Neural crest cell (in vitro differentiated cells): Measurements from ENCODE around the gene OLFM1. TPM values are rescaled to one million over a fixed set of nuclear protein-coding genes. Genes with fewer than 3 reads are reported as not detected.
"Not testable (repeated sequence)": the region's sequence is repeated elsewhere in the genome, so short reads cannot be mapped to it uniquely, and the experiment has no call there.

Experiments used
- DNase-seq: peaks from one replicate; pipeline ENCODE4 v3.0.0; 2021; ENCODE audit warnings: low read depth, mixed read lengths, low spot score
- H3K27ac Mint-ChIP-seq: one replicate; pipeline ENCODE4 v1.8.0; 2021; ENCODE audit warnings: mild to moderate bottlenecking, mixed read lengths; ENCODE audit not compliant: unreplicated experiment
- H3K27me3 Mint-ChIP-seq: 2 replicates; pipeline ENCODE4 v1.8.0; 2021; ENCODE audit warnings: low read depth, mild to moderate bottlenecking, mixed read lengths
- H3K36me3 Mint-ChIP-seq: 2 replicates; pipeline ENCODE4 v1.8.0; 2021; ENCODE audit warnings: low read depth, mild to moderate bottlenecking, mixed read lengths
- H3K4me1 Mint-ChIP-seq: 2 replicates; pipeline ENCODE4 v1.8.0; 2021; ENCODE audit warnings: mixed read lengths
- H3K4me3 Mint-ChIP-seq: one replicate; pipeline ENCODE4 v1.8.0; 2021; ENCODE audit warnings: mild to moderate bottlenecking, mixed read lengths
- H3K9me3 Mint-ChIP-seq: 2 replicates; pipeline ENCODE4 v1.8.0; 2021; ENCODE audit warnings: mixed read lengths
- CTCF ChIP-seq: fragments of 200-600 bp; sonication (generic); conservative IDR thresholded peaks from 2 replicates; pipeline ENCODE4 v1.5.0; 2021; ENCODE audit warnings: antibody characterized with exemption, mild to moderate bottlenecking
- total RNA-seq: library from RNA; stranded (reverse); gene quantifications from 2 replicates; pipeline ENCODE4 v1.2.1, GENCODE V29; 2021

Gene OLFM1
- total RNA-seq, 1 donor from 2014 or later: 27.2 TPM

GRCh38 chr9:135106551-135107270, 19.2 kb downstream of the OLFM1 start:
- Mint-ChIP-seq H3K36me3 (no peaks in the 10 kb centered on the region), H3K4me1 (peaks cover 29% of the 10 kb centered on the region), H3K27me3 (no peaks in the 10 kb centered on the region), H3K9me3 (no peaks in the 10 kb centered on the region), H3K4me3 (no peak overlapping the region), H3K27ac (no peak overlapping the region)
- no peak for DNase-seq
- TF ChIP-seq CTCF: no peak

- DNase-seq: no peak
- Mint-ChIP-seq H3K36me3 (no peaks in the 10 kb centered on the region), H3K4me3 (no peak overlapping the region), H3K27ac (no peak overlapping the region), H3K9me3 (no peaks in the 10 kb centered on the region), H3K27me3 (no peaks in the 10 kb centered on the region), H3K4me1 (peaks cover 29% of the 10 kb centered on the region)
- TF ChIP-seq CTCF: no peak
Observed at GRCh38 chr9:135107581-135108235, 20.2 kb downstream of the OLFM1 start.

GRCh38 chr9:135108831-135109510, 21.5 kb downstream of the OLFM1 start:
- TF ChIP-seq CTCF: no peak
- Mint-ChIP-seq H3K36me3 (no peaks in the 10 kb centered on the region), H3K4me3 (no peak overlapping the region), H3K27me3 (no peaks in the 10 kb centered on the region), H3K4me1 (peaks cover 29% of the 10 kb centered on the region), H3K27ac (peak overlapping the region; percentile 45), H3K9me3 (no peaks in the 10 kb centered on the region)
- DNase-seq: no peak

GRCh38 chr9:135109650-135110049, 22.2 kb downstream of the OLFM1 start:
- Mint-ChIP-seq H3K4me1 (peaks cover 29% of the 10 kb centered on the region), H3K27me3 (no peaks in the 10 kb centered on the region), H3K27ac (no peak overlapping the region), H3K36me3 (no peaks in the 10 kb centered on the region), H3K9me3 (no peaks in the 10 kb centered on the region), H3K4me3 (no peak overlapping the region)
- no peak for DNase-seq
- TF ChIP-seq CTCF: no peak

- peaks cover 36% of the 10 kb centered on the region for H3K4me1 Mint-ChIP-seq
- H3K27ac Mint-ChIP-seq: peak overlapping the region; percentile 43
Observed at GRCh38 chr9:135110416-135110815, 22.9 kb downstream of the OLFM1 start.

GRCh38 chr9:135111600-135111999, 24.1 kb downstream of the OLFM1 start:
- H3K4me1 Mint-ChIP-seq: peaks cover 46% of the 10 kb centered on the region
- H3K36me3 Mint-ChIP-seq, DNase-seq, H3K27me3 Mint-ChIP-seq, H3K9me3 Mint-ChIP-seq, H3K4me3 Mint-ChIP-seq, H3K27ac Mint-ChIP-seq: not testable (repeated sequence)

More at GRCh38 chr9:135110416-135110815, 22.9 kb downstream of the OLFM1 start:
- Mint-ChIP-seq H3K36me3 (no peaks in the 10 kb centered on the region), H3K9me3 (no peaks in the 10 kb centered on the region), H3K4me3 (no peak overlapping the region), H3K27me3 (no peaks in the 10 kb centered on the region)
- TF ChIP-seq CTCF: no peak
- DNase-seq: no peak
